ENCODE data around the gene PRKAR1A. TPM values are rescaled to one million over a fixed set of nuclear protein-coding genes. Genes with fewer than 3 reads are reported as not detected.
"Not testable (repeated sequence)": the region's sequence is repeated elsewhere in the genome, so short reads cannot be mapped to it uniquely, and the experiment has no call there.

The PRKAR1A gene
- polyA plus RNA-seq, 1 experiment, result 282 TPM

DNA sequence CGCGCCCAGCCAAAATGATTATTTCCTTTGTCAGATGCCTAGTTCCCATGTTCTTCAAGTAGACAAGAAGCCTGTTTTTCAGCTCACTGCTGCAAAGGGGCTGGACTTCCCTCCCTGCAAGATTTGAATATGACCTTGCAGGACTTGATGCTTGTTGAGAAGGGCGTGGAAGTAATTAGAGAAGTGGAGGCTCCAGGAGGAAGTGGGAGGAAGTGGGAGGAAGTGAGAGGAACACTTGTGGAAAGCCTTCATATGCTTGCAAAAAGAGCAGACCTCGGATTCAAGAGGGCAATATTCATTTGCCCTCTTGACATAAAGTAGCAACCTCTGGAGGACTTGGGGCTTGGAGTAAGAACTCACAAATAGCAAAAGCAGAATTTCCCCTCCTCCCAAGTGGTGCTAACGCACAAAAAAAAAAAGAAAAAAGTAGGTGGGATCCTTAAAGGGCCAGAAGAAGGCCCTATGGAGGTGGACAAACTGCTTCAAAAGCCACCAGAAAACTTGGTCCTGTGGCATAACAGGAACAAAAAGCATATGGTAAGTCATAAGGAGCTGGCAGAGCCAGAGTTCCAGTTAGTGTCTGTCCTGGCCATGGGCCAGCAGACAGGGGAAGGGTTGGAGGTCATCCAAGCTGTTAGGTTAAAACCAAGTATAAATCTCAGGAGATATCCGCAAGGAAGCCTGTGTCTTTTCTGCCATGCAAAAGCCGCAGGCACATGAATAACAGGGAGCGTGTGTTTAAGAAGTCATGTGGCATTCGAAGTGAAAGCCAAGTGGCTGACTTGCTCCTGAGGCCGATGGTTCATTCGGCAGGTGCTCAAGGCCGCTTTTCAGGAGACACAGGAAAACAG lies 20.6 kb upstream of the PRKAR1A start:
- H3K27ac ChIP-seq (ENCODE audit: low read depth, low read length), result no peak overlapping the region
- no peak overlapping the region for H3K4me3 ChIP-seq (ENCODE audit: low read depth, low read length)
- CTCF ChIA-PET, result no interaction called here
- H3K27me3 ChIP-seq (ENCODE audit: control insufficient read depth, insufficient read depth, low read length), result peaks cover 3% of the 10 kb centered on the region
- no peak for DNase-seq (ENCODE audit: low read depth, low spot score)
- POLR2A ChIA-PET, result interaction anchor here (1.1 kb wide), 1 partner anchor 21 kb away, joined by 3 read pairs; the partner anchor contains the start of gene PRKAR1A
- no peaks in the 10 kb centered on the region for H3K9me3 ChIP-seq (ENCODE audit: control insufficient read depth, insufficient read depth, low read length)
- TF ChIP-seq, protein P1, sequence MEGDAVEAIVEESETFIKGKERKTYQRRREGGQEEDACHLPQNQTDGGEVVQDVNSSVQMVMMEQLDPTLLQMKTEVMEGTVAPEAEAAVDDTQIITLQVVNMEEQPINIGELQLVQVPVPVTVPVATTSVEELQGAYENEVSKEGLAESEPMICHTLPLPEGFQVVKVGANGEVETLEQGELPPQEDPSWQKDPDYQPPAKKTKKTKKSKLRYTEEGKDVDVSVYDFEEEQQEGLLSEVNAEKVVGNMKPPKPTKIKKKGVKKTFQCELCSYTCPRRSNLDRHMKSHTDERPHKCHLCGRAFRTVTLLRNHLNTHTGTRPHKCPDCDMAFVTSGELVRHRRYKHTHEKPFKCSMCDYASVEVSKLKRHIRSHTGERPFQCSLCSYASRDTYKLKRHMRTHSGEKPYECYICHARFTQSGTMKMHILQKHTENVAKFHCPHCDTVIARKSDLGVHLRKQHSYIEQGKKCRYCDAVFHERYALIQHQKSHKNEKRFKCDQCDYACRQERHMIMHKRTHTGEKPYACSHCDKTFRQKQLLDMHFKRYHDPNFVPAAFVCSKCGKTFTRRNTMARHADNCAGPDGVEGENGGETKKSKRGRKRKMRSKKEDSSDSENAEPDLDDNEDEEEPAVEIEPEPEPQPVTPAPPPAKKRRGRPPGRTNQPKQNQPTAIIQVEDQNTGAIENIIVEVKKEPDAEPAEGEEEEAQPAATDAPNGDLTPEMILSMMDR (IDR thresholded peaks at IDR 0.05; ENCODE audit: low read depth, low read length), result no peak

DNA sequence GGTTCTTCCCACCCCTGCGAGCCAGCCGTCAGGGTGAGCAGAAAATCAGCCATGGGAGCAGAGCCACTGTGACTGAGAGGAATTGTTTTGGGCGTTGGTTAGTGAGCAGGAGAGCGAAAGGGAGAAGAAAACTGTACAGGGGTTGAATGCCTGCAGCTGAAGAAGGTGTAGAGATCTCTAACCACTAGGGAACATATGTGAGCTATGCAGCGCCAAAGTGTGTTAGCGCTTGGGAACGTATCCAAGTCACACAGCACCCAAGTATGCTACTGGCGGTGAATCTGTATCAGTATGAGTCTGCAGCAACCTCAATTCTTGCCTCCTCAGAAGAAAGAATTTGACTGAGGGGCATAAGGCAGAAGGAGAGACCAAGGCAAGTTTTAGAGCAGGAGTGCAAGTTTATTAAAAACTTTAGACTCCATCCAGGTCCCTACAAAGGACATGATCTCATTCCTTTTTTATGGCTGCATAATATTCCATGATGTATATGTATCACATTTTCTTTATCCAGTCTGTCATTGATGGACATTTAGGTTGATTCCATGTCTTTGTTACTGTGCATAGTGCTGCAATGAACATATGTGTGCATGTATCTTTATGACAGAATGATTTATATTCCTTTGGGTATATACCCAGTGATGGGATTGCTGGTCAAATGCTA lies 19.7 kb upstream of the PRKAR1A start:
- H3K27ac ChIP-seq (ENCODE audit: low read depth, low read length); H3K27me3 ChIP-seq (ENCODE audit: control insufficient read depth, insufficient read depth, low read length); POLR2A ChIA-PET; H3K4me3 ChIP-seq (ENCODE audit: low read depth, low read length); DNase-seq (ENCODE audit: low read depth, low spot score); H3K9me3 ChIP-seq (ENCODE audit: control insufficient read depth, insufficient read depth, low read length): not testable (repeated sequence)
- CTCF ChIA-PET, result interaction anchor here (0.7 to 1.1 kb wide), 4 partner anchors 9 to 1588 kb away, joined by 3 to 5 read pairs (median 4); no protein-coding TSS in a partner anchor

DNA sequence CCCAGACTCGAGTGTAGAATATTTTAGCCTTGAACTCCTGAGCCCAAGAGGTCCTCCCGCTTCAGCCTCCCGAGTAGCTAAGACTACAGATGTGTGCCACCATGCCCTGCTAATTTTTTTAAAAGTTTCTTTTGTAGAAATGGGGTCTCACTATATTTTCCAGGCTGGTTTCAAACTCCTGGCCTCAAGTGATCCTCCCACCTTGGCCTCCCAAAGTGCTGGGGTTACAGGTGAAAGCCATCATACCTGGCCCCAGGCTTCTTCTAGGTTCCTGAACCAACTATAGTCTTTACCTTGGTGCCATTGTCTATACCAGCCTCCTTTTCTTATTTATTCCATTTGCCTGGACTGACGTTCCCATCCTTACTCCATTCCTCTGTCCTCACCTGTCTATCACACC lies 17.1 kb upstream of the PRKAR1A start:
- POLR2A ChIA-PET, result no interaction called here
- H3K4me3 ChIP-seq (ENCODE audit: low read depth, low read length), result no peak overlapping the region
- CTCF ChIA-PET, result no interaction called here
- H3K27me3 ChIP-seq (ENCODE audit: control insufficient read depth, insufficient read depth, low read length), result no peaks in the 10 kb centered on the region
- no peak overlapping the region for H3K27ac ChIP-seq (ENCODE audit: low read depth, low read length)
- TF ChIP-seq, protein P1 (IDR thresholded peaks at IDR 0.05; ENCODE audit: low read depth, low read length), result no peak
- no peak for DNase-seq (ENCODE audit: low read depth, low spot score)
- no peaks in the 10 kb centered on the region for H3K9me3 ChIP-seq (ENCODE audit: control insufficient read depth, insufficient read depth, low read length)

DNA sequence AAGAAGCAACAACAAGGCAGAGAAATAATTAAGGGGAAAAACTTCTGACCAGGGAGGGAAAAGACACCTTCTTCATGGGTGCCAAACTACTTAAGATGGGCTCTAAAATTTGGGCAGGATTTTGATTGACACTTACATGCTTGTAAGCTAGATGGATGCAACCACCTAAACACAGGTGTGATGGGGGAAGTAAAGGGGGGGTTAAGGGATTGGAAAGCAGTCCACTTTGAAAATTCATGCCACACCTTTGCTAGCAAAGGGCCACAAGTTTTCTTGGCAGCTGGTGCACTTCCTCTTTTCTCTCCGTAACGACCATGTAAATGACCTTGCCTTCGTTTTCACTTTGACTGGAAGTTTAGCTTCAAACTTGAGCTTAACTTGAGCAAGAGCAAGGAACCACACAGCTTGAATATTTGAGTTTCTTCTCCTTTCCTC lies 14.3 kb upstream of the PRKAR1A start:
- H3K4me3 ChIP-seq (ENCODE audit: low read depth, low read length), result no peak overlapping the region
- H3K27me3 ChIP-seq (ENCODE audit: control insufficient read depth, insufficient read depth, low read length), result peaks cover 2% of the 10 kb centered on the region
- ChIA-PET POLR2A (no interaction called here), CTCF (no interaction called here)
- H3K9me3 ChIP-seq (ENCODE audit: control insufficient read depth, insufficient read depth, low read length), result no peaks in the 10 kb centered on the region
- no peak overlapping the region for H3K27ac ChIP-seq (ENCODE audit: low read depth, low read length)
- TF ChIP-seq, protein P1 (IDR thresholded peaks at IDR 0.05; ENCODE audit: low read depth, low read length), result no peak
- no peak for DNase-seq (ENCODE audit: low read depth, low spot score)

DNA sequence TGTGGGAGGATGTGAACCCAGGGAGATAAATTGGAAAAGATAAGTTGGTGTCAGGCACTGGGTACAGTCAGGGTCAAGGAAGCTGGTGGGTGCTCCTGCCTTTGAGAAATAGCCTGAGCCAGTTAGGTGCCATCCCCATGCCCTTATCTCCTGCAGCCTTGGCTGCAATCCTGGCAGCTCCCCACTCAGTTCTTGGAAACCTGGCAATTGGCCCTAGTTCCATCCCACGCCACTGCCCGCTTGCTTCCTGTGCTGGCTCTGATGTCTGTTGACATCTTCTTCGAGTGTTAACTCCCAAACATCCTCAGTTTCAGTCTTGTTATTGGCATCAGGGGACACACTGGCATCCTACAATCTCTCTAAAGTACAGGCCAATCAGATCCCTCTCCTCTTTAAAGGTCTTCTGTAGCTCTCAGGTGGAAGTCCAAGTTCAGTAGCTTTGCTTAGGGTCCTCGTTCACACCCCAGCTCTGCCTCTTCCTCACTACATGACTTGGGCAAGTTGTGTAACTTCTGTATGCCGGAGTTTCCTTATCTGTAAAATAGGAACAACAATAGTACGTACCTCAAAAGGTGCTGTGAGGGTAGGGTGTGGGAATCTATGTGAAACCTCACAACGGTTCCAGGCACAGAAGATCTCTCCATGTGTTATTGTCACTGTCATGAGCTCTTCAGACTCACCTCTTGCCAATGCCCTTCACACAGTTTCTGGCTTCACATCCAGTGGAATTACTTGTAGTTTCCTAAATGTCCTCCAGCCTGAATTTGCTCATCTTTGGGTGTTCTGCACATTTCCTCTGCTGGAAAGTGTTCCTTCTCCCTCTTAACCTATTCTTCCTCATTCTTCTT lies 13.5 kb upstream of the PRKAR1A start:
- no peak overlapping the region for H3K27ac ChIP-seq (ENCODE audit: low read depth, low read length)
- DNase-seq (ENCODE audit: low read depth, low spot score), result no peak
- H3K9me3 ChIP-seq (ENCODE audit: control insufficient read depth, insufficient read depth, low read length), result no peaks in the 10 kb centered on the region
- no peak overlapping the region for H3K4me3 ChIP-seq (ENCODE audit: low read depth, low read length)
- POLR2A ChIA-PET, result interaction anchor here (0.7 kb wide), 1 partner anchor 40 kb away, joined by 3 read pairs; no protein-coding TSS in a partner anchor
- TF ChIP-seq, protein P1 (IDR thresholded peaks at IDR 0.05; ENCODE audit: low read depth, low read length), result no peak
- H3K27me3 ChIP-seq (ENCODE audit: control insufficient read depth, insufficient read depth, low read length), result peaks cover 2% of the 10 kb centered on the region
- CTCF ChIA-PET, result interaction anchor here (0.6 kb wide), 1 partner anchor 61 kb away, joined by 6 read pairs; no protein-coding TSS in a partner anchor
